Activated B cell treated with CpG ODN at 0.5 μM for 24 hours (primary cell): ENCODE results near the gene MEA1. TPM values are rescaled to one million over a fixed set of nuclear protein-coding genes. Genes with fewer than 3 reads are reported as not detected.

Source experiments
- ATAC-seq: fragments of 200-7000 bp; cut with Tn5 transposase; one replicate; pipeline ENCODE4 v1.10.0; 2021; ENCODE audit warnings: low read depth, mild to moderate bottlenecking, moderate library complexity
- CTCF ChIA-PET: fragments of 350-600 bp; sonication (Branson Sonifier 250); formaldehyde crosslinking; loops from one replicate; lab custom pipeline; 2021; ENCODE audit warnings: antibody characterized with exemption; lab: Charles Lee
- POLR2A ChIA-PET: fragments of 350-600 bp; sonication (Branson Sonifier 250); formaldehyde crosslinking; loops from one replicate; lab custom pipeline; 2021; ENCODE audit warnings: antibody characterized with exemption; lab: Charles Lee
- DNase-seq: peaks from one replicate; pipeline ENCODE4 v3.0.0; 2022
- H3K27ac Mint-ChIP-seq: one replicate; pipeline ENCODE4 v1.8.0; 2020; ENCODE audit warnings: mixed read lengths
- H3K27me3 Mint-ChIP-seq: one replicate; pipeline ENCODE4 v1.8.0; 2021; ENCODE audit warnings: mixed read lengths
- H3K36me3 Mint-ChIP-seq: one replicate; pipeline ENCODE4 v1.8.0; 2021; ENCODE audit warnings: low read depth, mixed read lengths
- H3K4me1 Mint-ChIP-seq: one replicate; pipeline ENCODE4 v1.8.0; 2021; ENCODE audit warnings: mixed read lengths
- H3K4me3 Mint-ChIP-seq: one replicate; pipeline ENCODE4 v1.8.0; 2020; ENCODE audit warnings: mild to moderate bottlenecking, mixed read lengths
- H3K9me3 Mint-ChIP-seq: one replicate; pipeline ENCODE4 v1.8.0; 2020; ENCODE audit warnings: mixed read lengths
- CTCF ChIP-seq: fragments of 200-600 bp; IDR thresholded peaks from one replicate; pipeline ENCODE4 v1.8.0; 2022; ENCODE audit warnings: antibody characterized with exemption, mild to moderate bottlenecking
- intact Hi-C: fragments of 100-400 bp; cut with micrococcal nuclease; formaldehyde crosslinking; loops from one replicate; pipeline ENCODE4 v1.15.1; 2024
- total RNA-seq: library from RNA; stranded (reverse); gene quantifications from 2 replicates; pipeline ENCODE4 v1.2.3, GENCODE V29; 2022

Gene MEA1
- total RNA-seq, 1 donor from 2014 or later, result 44.4 TPM

- H3K9me3 Mint-ChIP-seq, result no peaks in the 10 kb centered on the region
- H3K27ac Mint-ChIP-seq, result peak overlapping the region; percentile 89
- TF ChIP-seq CTCF, result no peak
- CTCF ChIA-PET, result interaction anchor here (1.2 kb wide), 1 partner anchor 116 kb away, joined by 3 read pairs; no protein-coding TSS in a partner anchor
- no peaks in the 10 kb centered on the region for H3K27me3 Mint-ChIP-seq
- peak overlapping the region; percentile 97 for H3K4me3 Mint-ChIP-seq
- peaks cover 49% of the 10 kb centered on the region for H3K4me1 Mint-ChIP-seq
- DNase-seq (no peak), ATAC-seq (no peak)
- peaks cover 68% of the 10 kb centered on the region for H3K36me3 Mint-ChIP-seq
- POLR2A ChIA-PET, result interaction anchor here (0.6 to 4.8 kb wide), 20 partner anchors 8 to 463 kb away, joined by 3 to 58 read pairs (median 5); partner anchors contain the start of genes CNPY3, CUL7, CUL9 and KLC4
- intact Hi-C loops, result loop anchor here (1.0 to 10.0 kb wide), 10 partner anchors 35 to 450 kb away; partner anchors contain the start of genes CNPY3, CUL7, KLC4 and MRPL2
These were observed 726 bp upstream of the MEA1 start for GRCh38 chr6:43014434-43014909.

DNA sequence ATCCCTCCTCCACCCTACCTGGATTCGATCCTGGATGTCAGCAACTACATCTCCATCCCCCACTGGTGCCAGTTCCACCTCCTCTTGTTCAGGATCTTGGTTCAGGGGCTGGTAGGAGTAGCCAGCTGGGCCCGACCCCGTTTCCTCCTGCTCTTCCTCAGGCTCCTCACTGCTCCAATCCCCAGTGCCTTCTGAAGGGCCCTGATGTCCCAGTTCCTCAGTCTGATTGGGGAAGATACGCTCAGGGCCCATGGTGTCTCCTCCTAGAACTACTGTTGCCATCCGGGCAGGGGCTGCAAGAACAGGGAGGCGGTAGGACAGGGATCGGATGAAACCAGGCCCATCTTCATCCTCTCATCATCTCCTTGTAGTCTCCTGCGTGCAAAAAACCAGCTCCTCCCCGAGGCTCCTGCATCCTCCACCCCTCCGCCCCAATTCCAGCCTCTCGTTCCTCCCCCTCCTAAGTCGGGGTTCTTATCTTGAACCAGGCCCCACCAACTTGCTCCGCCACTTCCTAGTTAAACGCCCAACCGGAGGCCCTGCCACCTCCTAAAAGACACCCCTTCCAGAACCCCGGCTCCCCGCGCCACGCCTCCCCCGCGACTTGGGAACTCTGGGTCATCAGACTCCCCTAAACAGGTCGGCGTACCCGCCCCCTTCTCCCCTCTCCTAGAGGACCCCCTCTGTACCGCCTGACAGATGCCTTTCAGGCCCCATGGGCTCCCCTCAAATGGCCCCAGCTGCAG is 476 bp downstream of the MEA1 start:
- Mint-ChIP-seq H3K4me1 (peaks cover 56% of the 10 kb centered on the region), H3K4me3 (peak overlapping the region; percentile 97)

DNA sequence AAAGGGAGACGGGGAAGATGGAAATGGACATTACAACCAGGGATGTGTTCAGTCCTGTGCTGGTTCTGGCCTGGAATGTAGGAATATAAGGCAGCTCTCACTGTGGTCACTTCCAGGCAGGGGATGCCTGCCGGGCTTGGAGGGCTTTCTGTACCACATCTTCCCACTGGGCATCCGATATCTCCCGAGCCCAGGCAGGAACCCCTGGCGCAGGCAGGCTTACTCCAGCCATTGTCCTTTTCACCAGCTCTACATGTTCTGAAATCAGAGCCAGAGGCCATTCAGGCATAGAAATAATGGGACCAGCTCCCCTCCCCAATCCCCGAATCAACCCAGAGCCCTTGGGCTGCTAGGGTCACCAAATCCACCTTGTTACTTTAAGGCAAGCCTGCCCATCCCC is 1.4 kb downstream of the MEA1 start:
- Mint-ChIP-seq H3K4me1 (peaks cover 53% of the 10 kb centered on the region), H3K36me3 (peaks cover 67% of the 10 kb centered on the region), H3K27ac (peak overlapping the region; percentile 42), H3K27me3 (no peaks in the 10 kb centered on the region), H3K4me3 (peak overlapping the region; percentile 97), H3K9me3 (no peaks in the 10 kb centered on the region)
- ChIA-PET CTCF (no interaction called here), POLR2A (interaction anchor here (1.0 to 4.8 kb wide), 5 partner anchors 28 to 504 kb away, joined by 3 to 58 read pairs (median 8); partner anchors contain the start of genes CNPY3, KLC4, MRPL2 and PEX6)
- no peak for DNase-seq
- TF ChIP-seq CTCF, result no peak
- intact Hi-C loops, result loop anchor here (2.0 to 10.0 kb wide), 3 partner anchors 285 to 504 kb away; partner anchors contain the start of genes POLR1C, UBR2 and YIPF3
- ATAC-seq, result no peak

More for the DNA sequence above, 476 bp downstream of the MEA1 start:
- ChIA-PET POLR2A (interaction anchor here (0.6 to 4.8 kb wide), 15 partner anchors 9 to 1221 kb away, joined by 3 to 58 read pairs (median 5); partner anchors contain the start of genes CNPY3, CUL7, CUL9 and KLC4), CTCF (interaction anchor here (1.2 kb wide), 1 partner anchor 115 kb away, joined by 3 read pairs; no protein-coding TSS in a partner anchor)
- H3K9me3 Mint-ChIP-seq, result no peaks in the 10 kb centered on the region
- ATAC-seq (no peak), DNase-seq (no peak)
- H3K36me3 Mint-ChIP-seq, result peaks cover 68% of the 10 kb centered on the region
- H3K27me3 Mint-ChIP-seq, result no peaks in the 10 kb centered on the region
- intact Hi-C loops, result loop anchor here (1.0 to 10.0 kb wide), 5 partner anchors 8 to 504 kb away; partner anchors contain the start of genes POLR1C, PPP2R5D, RRP36 and UBR2
- peak overlapping the region; percentile 89 for H3K27ac Mint-ChIP-seq
- no peak for TF ChIP-seq CTCF

GRCh38 chr6:43011207-43011606 is 2.5 kb downstream of the MEA1 start:
- Mint-ChIP-seq H3K36me3 (peaks cover 73% of the 10 kb centered on the region), H3K4me3 (no peak overlapping the region)
- intact Hi-C loops, result loop anchor here (5.0 to 10.0 kb wide), 2 partner anchors 284 to 446 kb away; partner anchors contain the start of gene UBR2

More at GRCh38 chr6:43011207-43011606, 2.5 kb downstream of the MEA1 start:
- Mint-ChIP-seq H3K9me3 (no peaks in the 10 kb centered on the region), H3K27me3 (no peaks in the 10 kb centered on the region), H3K4me1 (peaks cover 48% of the 10 kb centered on the region), H3K27ac (no peak overlapping the region)
- ATAC-seq (no peak), DNase-seq (no peak)
- CTCF ChIA-PET, result interaction anchor here (1.1 to 1.4 kb wide), 2 partner anchors 9 to 27 kb away, joined by 3 read pairs; partner anchors contain the start of gene PPP2R5D
- TF ChIP-seq CTCF, result no peak
- POLR2A ChIA-PET, result interaction anchor here (1.8 to 2.1 kb wide), 2 partner anchors 27 to 81 kb away, joined by 6 to 8 read pairs; partner anchors contain the start of genes CNPY3 and PPP2R5D
